HG03103 (cell line): ENCODE results near the gene XDH.

ENCODE experiments used
- ATAC-seq: cut with Tn5 transposase; IDR thresholded peaks from one replicate; pipeline ENCODE4 v1.9.1; 2021; ENCODE audit warnings: low read depth; ENCODE audit not compliant: unreplicated experiment

The XDH gene

GRCh38 chr2:31333527-31334183, 80.9 kb downstream of the XDH start:
- ATAC-seq, result peak; percentile 65

GRCh38 chr2:31333046-31333445, 81.5 kb downstream of the XDH start:
- no peak for ATAC-seq

GRCh38 chr2:31332521-31332920, 82.0 kb downstream of the XDH start:
- ATAC-seq, result no peak

GRCh38 chr2:31331156-31331555, 83.4 kb downstream of the XDH start:
- ATAC-seq, result no peak

- ATAC-seq, result no peak
Observed at GRCh38 chr2:31329081-31329625, 85.4 kb downstream of the XDH start.

- no peak for ATAC-seq
Observed at GRCh38 chr2:31328026-31328425, 86.5 kb downstream of the XDH start.

GRCh38 chr2:31327505-31327904, 87.0 kb downstream of the XDH start:
- no peak for ATAC-seq

- ATAC-seq, result peak; percentile 70
Observed at GRCh38 chr2:31324016-31324633, 90.4 kb downstream of the XDH start.

GRCh38 chr2:31322371-31322770, 92.2 kb downstream of the XDH start:
- ATAC-seq, result no peak

- peak; percentile 54 for ATAC-seq
Observed at GRCh38 chr2:31319406-31320175, 95.0 kb downstream of the XDH start.

- no peak for ATAC-seq
Observed at GRCh38 chr2:31318361-31319336, 95.9 kb downstream of the XDH start.

GRCh38 chr2:31317396-31317795, 97.1 kb downstream of the XDH start:
- no peak for ATAC-seq

GRCh38 chr2:31314761-31315160, 99.8 kb downstream of the XDH start:
- ATAC-seq, result no peak

- no peak for ATAC-seq
Observed at GRCh38 chr2:31312898-31313297, 101.6 kb downstream of the XDH start.

- ATAC-seq, result no peak
Observed at GRCh38 chr2:31304816-31305215, 109.7 kb downstream of the XDH start.

GRCh38 chr2:31302940-31303563, 111.5 kb downstream of the XDH start:
- ATAC-seq, result no peak

- no peak for ATAC-seq
Observed at GRCh38 chr2:31300309-31300708, 114.2 kb downstream of the XDH start.

GRCh38 chr2:31299547-31299946, 115.0 kb downstream of the XDH start:
- no peak for ATAC-seq

GRCh38 chr2:31297751-31298150, 116.8 kb downstream of the XDH start:
- ATAC-seq, result no peak
